LNCaP clone FGC (cell line): ENCODE measurements around the gene CPEB4.

Source experiments
- DNase-seq: peaks from one replicate; pipeline ENCODE4 v3.0.0-alpha.2; 2011; ENCODE audit warnings: low read depth
- H3K4me3 ChIP-seq: 2 replicates; pipeline ENCODE4 v1.5.1; 2011; ENCODE audit warnings: mild to moderate bottlenecking, low read depth, low read length, control low read depth
- CTCF ChIP-seq: IDR thresholded peaks from 2 replicates; pipeline ENCODE4 v1.5.1; 2012; ENCODE audit warnings: mild to moderate bottlenecking; ENCODE audit not compliant: control insufficient read depth, insufficient read depth; ENCODE audit errors: extremely low read depth

The CPEB4 gene

GRCh38 chr5:173904151-173904550 is 16.0 kb downstream of the CPEB4 start:
- no peak for TF ChIP-seq CTCF
- H3K4me3 ChIP-seq: no peak overlapping the region
- DNase-seq: no peak

GRCh38 chr5:173907284-173907683 is 19.1 kb downstream of the CPEB4 start:
- DNase-seq: no peak
- H3K4me3 ChIP-seq: no peak overlapping the region
- no peak for TF ChIP-seq CTCF

GRCh38 chr5:173907686-173908371 is 19.7 kb downstream of the CPEB4 start:
- no peak for DNase-seq
- TF ChIP-seq CTCF: no peak
- H3K4me3 ChIP-seq: no peak overlapping the region

GRCh38 chr5:173909199-173909598 is 21.1 kb downstream of the CPEB4 start:
- TF ChIP-seq CTCF: no peak
- no peak overlapping the region for H3K4me3 ChIP-seq
- no peak for DNase-seq

- DNase-seq: no peak
- TF ChIP-seq CTCF: no peak
- no peak overlapping the region for H3K4me3 ChIP-seq
Measured at GRCh38 chr5:173910215-173910614, 22.1 kb downstream of the CPEB4 start.

GRCh38 chr5:173911623-173912022 is 23.5 kb downstream of the CPEB4 start:
- no peak overlapping the region for H3K4me3 ChIP-seq
- no peak for DNase-seq
- no peak for TF ChIP-seq CTCF

GRCh38 chr5:173913686-173914321 is 25.7 kb downstream of the CPEB4 start:
- H3K4me3 ChIP-seq: no peak overlapping the region
- DNase-seq: no peak
- TF ChIP-seq CTCF: no peak
